ENCODE results near the gene CSNK1E.

Gene CSNK1E

DNA sequence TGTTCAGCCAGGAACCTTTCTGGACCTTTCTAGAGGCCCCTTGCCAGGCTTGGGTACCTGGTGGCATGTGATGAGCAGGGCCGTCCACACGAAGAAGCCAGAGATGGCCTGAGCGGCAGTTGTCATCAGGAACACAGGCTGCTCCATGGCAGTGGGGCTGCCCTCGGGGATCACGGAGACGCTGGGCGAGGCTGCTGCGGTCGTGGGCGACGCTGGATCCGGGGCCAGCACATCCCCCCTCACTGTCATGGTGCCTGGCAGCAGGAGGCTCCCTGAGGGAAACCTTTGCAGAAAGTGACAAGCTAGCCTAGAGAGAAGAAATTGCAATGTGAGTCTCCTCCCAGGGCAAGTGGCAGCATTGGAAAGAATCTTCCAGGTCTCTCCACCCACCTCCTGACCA is 69.5 kb downstream of the CSNK1E start:
- no peak for DNase-seq

DNA sequence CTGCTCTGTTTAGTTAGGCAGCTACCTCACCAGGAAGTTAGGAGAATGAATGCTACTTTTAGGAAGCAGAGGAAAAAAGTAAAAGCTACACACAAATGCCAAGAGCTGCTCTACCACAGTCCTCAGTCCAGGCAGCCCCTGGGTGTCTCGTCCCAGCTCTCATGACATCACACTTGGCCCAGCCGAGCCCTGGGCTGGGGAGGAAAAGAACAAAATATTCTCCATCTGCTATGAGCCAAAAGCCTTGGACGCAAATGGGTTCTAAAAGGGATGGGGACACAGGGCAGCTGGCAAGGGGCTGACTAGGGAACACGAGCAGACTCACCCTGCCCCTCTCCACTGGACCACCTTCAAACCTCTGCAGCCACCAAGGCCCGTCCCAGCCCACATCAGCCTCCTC is 70.5 kb downstream of the CSNK1E start:
- DNase-seq: no peak

DNA sequence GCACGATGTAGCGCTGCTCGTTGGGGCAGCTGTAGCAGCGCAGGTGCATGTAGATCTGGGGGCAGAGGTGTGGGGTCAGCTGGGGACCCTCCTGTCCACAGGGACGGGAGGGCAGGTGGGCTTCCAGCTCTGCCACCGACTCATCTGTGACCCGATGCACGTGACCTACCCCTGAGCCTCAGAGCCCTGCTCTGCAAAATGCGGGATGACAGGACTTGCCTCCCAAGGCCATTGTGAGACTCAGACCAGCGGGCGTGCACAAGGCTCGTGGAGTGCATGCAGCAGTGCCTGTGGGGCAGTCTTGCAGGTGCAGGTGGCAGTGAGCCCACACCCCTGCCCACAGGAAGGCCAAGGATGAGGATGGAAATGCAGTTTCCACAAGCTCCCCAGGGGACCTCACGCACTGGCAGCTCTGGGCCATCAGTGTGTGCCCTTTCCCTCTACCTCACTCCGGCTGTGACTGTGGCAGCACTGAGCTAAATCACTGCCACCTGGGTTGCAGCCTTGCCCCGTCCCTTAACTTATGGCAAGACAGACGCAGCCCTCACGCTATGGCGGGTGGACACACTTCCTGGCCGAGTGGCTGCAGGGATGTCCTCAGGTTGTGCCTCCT is 71.1 kb downstream of the CSNK1E start:
- DNase-seq: no peak

GRCh38 chr22:38244106-38244505 is 73.1 kb downstream of the CSNK1E start:
- no peak for DNase-seq

GRCh38 chr22:38243007-38243765 is 74.0 kb downstream of the CSNK1E start:
- DNase-seq: peak; percentile 22 to 44

DNA sequence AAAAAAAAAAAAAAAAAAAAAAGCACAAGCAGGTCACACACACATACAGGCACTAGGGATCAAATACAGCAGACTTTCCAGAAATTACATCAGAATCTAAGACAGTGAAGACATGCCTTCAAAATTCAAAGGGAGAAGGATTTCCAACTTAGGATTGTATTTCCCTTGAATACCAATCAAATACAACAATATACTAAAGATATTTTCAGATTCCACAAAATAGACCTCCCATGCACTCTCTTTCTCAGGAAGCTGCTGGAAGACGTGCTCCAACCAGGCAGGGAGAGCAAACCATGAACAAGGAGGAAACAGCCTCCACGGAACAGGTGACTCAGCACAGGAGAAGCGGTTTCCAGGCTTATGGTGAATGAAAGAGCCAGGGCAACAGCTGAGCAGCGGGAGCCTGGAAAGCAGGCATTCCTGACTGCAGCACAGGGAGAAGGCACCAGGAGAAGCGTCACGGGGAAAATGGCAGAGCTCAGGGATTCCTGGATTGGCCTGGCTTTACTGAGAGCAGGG is 76.4 kb downstream of the CSNK1E start:
- no peak for DNase-seq
